ENCODE data around the gene CARD19. TPM values are rescaled to one million over a fixed set of nuclear protein-coding genes. Genes with fewer than 3 reads are reported as not detected.

CARD19 gene
- total RNA-seq, 1 donor from 2014 or later = 16.1 TPM

DNA sequence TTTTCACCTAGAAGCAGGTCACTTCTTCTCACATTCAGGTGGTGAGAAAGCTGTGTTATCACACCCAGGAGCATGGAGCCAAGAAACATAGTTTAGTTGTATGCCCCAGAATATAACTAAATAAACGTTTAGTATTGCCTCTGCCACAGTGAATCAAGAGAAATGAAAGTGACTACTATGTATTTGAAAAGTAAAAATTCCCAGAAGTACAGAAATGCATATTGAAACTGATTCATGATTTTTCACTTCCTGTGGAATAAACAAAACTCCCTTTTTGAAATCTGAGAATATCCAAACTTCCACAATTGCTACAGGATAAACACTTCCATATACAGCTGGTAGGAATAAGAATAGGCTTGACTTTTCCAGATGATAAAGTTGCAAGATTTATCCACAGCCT is 53.3 kb downstream of the CARD19 start:
- no peak for DNase-seq (ENCODE audit: low spot score)

- DNase-seq (ENCODE audit: low spot score) = no peak
Observed at GRCh38 chr9:93151097-93151784, 55.2 kb downstream of the CARD19 start.

DNA sequence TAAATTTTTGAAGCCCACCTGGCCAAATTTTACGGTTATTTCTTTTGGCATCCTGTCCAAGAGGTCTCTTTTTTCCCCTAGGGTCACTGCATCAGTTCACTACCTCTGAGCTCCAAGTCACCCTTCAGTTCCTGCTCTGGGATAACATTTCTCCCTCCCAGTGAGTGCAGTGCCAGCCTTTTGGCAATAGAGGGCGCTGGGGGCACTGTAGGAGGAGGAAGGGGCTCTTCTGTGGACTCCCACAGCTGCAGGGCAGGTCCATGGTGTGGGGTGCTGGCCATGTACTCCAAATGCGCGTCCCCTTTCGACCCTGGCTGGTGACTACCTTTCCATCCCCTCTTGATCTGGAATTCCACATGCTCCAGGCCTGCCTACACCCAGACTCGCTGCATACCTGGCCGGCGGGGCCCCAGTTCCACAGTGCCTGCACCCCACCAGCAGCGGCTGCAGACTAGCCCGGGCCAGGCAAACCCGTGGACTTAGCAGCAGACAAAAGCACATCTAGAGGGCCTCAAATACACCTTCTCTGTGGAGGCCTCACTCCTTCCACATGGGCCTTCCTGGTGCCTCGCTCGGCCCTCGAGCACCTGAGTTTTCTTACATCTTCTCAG is 58.4 kb downstream of the CARD19 start:
- DNase-seq (ENCODE audit: low spot score) = no peak

- no peak for DNase-seq (ENCODE audit: low spot score)
Observed at GRCh38 chr9:93155716-93156474, 59.9 kb downstream of the CARD19 start.

DNA sequence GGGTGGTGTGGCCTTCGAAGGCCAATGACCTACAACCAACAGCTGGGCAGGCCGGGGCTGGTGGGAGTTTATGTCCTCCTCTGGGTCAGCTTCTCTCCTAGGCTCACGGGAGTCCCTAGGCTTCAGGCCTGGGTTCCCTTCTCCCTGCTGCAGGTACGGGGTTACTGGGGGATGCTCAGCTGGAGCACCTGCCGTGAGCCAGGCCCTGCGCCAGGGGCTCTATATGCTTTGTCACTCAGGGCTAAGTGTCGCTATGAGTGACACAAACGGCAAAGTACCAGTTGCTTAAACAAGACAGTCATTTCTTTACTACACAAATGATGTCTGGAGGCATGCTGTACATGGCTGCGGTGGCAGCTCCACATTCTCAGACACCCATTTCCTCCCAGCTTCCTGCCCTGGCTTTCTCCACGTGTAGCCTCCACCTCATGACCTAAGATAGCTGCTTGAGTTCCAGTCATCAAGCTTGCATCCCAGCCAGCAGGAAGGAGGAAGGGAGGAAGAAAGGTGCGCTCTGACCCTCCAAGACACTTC is 60.5 kb downstream of the CARD19 start:
- no peak for DNase-seq (ENCODE audit: low spot score)

DNA sequence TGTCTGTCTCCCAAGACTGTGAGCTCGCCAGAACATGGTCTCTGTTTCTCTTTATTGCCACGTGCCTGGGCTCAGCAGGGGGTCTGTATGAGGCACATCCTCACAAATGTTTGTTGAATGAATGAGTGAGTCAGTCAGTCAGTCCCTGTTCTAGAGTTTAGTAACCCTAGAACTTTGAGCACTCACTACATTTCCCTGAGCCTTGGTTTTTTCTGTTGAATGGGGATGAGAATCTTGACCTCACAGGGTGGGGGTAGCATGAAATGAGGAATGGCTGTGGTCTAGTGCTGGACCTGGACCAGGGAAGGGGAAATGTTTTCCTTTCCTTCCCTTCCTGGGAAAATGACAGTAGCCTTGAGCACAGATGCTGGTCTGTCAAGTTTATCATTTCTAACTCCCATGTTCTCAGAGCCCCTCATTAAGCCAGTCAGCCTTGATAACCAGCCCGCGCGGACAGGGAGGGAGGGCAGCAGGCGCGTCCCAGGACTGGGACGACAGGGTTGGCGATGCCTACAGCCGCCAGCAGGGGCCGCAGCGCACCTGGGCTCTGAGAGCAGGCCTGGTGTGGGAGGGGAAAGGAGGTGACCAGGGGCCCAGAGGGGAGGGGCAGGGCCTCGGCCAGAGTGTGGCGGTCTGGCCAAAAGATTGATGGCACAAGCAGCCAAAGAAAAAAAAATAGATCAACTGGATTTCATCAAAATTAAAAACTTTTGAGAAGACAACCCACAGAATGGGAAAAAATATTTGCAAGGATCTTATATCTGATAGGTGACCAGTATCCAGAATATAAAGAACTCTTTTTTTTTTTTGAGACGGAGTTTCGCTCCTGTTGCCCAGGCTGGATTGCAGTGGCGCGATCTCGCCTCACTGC is 63.8 kb downstream of the CARD19 start:
- DNase-seq (ENCODE audit: low spot score) = peak; percentile 82

DNA sequence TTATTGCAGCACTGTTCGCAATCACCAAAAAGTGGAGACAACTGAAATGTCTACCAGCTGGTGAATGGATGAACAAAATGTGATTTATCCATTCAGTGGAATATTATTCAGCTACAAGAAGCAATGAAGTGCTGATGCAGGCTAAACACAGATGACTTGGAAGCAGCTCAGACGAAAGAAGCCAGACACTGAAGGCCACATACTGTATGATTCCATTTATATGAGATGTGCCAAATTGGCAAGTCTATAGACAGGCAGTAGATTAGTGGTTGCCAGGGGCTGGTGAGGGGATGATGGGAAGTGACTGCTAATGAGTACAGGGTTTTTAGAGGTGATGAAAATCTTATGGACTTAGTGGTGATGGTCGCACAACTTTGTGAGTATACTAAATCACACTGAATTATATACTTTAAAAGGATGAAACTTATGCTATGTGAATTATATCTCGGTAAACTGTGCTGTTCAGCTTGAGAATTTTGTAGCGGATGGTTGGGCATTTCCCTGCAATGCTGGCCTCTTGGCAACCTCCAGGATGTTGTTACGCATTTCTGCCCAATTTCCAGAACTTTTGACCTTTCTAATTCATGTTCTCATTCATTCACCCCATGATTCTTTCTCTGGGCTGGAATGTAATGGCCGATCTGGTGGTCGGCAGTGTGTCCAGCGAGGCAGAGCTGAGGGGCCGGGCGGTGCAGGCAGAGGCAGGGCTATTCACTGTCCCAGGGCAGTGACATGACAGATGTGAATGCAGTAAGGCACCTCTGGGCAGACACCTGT is 66.0 kb downstream of the CARD19 start:
- peak; percentile 93 for DNase-seq (ENCODE audit: low spot score)

Other genes starting within 250 kb of the CARD19 start
- 24.6 TPM for gene ZNF484, start 218.2 kb upstream of the CARD19 start, total RNA-seq (ENCODE audit: insufficient read depth, low replicate concordance)
- 4.8 TPM for gene FGD3, start 148.7 kb upstream of the CARD19 start, total RNA-seq (ENCODE audit: insufficient read depth, low replicate concordance)
- not detected for gene SUSD3, start 37.5 kb upstream of the CARD19 start, total RNA-seq (ENCODE audit: insufficient read depth, low replicate concordance)
- 23.8 TPM for gene NINJ1, start 38.0 kb downstream of the CARD19 start, total RNA-seq (ENCODE audit: insufficient read depth, low replicate concordance)
- 10.4 TPM for gene WNK2, start 87.9 kb downstream of the CARD19 start, total RNA-seq (ENCODE audit: insufficient read depth, low replicate concordance)

Measured in umbilical cord (tissue), 2 donors.